Measurements from ENCODE around the gene PDGFB. TPM values are rescaled to one million over a fixed set of nuclear protein-coding genes. Genes with fewer than 3 reads are reported as not detected.

The PDGFB gene
- total and polyA plus RNA-seq, 7 donors, result 1.4 to 9.6 (median 5.5) TPM

DNA sequence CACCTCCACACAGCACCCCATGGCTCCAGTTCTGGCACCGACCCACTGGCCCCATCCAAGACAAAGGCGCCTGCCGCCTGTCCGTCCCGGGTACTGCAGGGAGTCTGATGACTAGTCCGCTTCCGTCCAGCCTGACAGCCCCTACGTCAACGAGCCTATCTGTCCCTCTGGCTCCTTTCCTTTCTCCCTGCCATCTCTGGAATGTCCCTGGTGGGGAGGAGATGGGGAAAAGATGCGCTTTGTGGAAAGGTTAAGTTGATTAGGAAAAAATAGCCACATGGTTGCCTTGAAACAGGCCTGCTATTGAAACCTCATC lies 10.4 kb downstream of the PDGFB start:
- intact Hi-C loops (cut with DNase I), result no loop called here
- Histone ChIP-seq H3K4me1 (peaks cover 0 to 38% (median 26%) of the 10 kb centered on the region in 4 donors), H3K36me3 (peaks cover 0 to 14% (median 0%) of the 10 kb centered on the region in 4 donors)

DNA sequence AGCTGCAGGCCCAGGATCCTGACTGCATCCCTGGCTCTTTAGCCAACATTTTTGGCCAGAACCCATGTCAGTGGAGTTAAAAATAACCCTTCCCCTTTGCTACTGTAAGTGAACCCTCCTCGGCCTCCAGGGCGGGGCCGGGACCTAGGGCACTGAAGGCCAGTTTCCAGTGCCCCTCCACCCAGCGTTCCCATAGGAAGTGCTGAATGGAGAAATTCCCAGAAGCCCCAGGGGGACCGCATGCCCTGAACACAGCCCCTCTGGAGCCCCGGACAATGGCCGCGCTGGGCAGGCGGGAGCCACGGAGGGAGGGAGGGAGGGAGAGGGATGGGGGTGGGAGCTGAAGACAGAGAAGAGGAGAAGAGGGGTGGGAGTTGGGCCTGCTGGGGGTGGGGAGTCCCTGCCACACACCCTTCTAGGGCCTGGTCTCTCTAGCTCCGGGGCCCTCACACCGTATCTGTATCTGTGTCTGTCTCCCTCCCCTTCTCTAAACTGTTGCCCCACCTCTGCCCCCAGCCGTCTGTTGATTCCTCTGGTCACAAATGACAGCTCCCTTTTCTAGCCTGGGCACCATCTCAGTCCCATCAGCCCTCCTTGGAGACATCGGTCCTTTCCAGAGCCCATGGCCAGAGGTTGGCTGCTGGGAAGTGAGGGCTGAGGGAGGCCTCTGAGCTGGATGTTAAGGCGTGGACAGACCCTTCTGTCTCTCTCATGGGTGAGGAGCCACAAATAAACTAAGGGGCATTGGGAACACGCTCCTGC lies 10.9 kb downstream of the PDGFB start:
- intact Hi-C loops (cut with DNase I), result no loop called here
- 49 to 59% methylated on average over 16 of the region's 16 CpGs for WGBS, 2 donors

More for the DNA sequence above, 10.4 kb downstream of the PDGFB start:
- peak overlapping the region; percentile 67 to 76 (median 69) for H3K27ac ChIP-seq
- no peak overlapping the region for H3K4me3 ChIP-seq
- peaks cover 0 to 10% (median 6%) of the 10 kb centered on the region in 3 donors for H3K27me3 ChIP-seq
- TF ChIP-seq POLR2AphosphoS5 (IDR thresholded peaks at IDR 0.05) (peak in 1 of 4 donors; percentile 37), POLR2A (IDR thresholded peaks at IDR 0.05) (no peak), EP300 (IDR thresholded peaks at IDR 0.05) (no peak)
- TF ChIP-seq, protein P1, sequence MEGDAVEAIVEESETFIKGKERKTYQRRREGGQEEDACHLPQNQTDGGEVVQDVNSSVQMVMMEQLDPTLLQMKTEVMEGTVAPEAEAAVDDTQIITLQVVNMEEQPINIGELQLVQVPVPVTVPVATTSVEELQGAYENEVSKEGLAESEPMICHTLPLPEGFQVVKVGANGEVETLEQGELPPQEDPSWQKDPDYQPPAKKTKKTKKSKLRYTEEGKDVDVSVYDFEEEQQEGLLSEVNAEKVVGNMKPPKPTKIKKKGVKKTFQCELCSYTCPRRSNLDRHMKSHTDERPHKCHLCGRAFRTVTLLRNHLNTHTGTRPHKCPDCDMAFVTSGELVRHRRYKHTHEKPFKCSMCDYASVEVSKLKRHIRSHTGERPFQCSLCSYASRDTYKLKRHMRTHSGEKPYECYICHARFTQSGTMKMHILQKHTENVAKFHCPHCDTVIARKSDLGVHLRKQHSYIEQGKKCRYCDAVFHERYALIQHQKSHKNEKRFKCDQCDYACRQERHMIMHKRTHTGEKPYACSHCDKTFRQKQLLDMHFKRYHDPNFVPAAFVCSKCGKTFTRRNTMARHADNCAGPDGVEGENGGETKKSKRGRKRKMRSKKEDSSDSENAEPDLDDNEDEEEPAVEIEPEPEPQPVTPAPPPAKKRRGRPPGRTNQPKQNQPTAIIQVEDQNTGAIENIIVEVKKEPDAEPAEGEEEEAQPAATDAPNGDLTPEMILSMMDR (IDR thresholded peaks at IDR 0.05), result no peak
- no peak for DNase-seq
- 49 to 54% methylated on average over 10 of the region's 10 CpGs for WGBS, 2 donors
- no peaks in the 10 kb centered on the region for H3K9me3 ChIP-seq

DNA sequence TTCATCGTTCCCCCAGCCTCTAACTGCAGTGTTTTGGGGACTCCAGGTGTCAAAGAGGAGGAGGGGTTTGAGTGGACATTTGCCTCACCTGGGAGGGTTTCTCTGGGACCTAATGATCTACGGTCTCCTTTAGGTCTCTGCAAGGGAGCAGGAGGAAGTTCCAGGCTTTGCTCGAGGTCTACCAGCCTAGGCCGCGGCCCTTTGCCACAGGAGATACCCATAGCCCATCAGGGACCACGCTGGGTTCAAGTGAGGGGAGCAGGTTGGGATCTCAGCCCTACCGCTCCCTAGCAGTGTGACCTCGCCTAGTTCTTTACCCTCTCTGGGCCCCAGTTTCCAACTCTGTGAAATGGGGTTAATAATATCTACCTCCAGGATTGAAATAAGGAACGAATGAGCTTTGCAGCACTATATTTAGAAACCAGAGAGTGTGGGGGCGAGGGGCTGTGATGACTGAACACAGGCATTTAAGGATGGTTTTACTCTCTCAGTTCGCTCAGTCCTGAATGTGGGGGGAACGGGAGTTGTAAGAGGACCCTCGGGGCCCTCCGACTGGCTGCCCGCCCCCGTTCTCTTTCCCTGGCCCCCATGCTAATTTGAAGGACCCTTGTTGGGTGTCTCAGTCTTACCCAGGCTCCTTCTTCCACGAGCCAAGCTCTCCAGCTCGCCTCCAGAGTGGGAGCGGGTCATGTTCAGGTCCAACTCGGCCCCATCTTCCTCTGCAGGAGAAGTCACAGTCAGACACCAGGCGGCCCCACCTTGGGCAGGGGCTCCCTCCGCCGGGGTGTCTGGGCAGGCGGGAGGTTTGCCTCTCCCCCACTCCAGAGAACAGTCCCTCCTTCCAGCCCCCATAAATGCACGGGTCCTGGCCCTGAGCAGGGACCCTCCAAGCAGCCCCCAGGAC lies 11.7 kb downstream of the PDGFB start:
- no peak for TF ChIP-seq EP300 (IDR thresholded peaks at IDR 0.05)
- TF ChIP-seq, protein P1 (IDR thresholded peaks at IDR 0.05), result no peak
- no peak for TF ChIP-seq POLR2AphosphoS5 (IDR thresholded peaks at IDR 0.05)
- no peak for TF ChIP-seq POLR2A (IDR thresholded peaks at IDR 0.05)
- peaks cover 0 to 10% (median 6%) of the 10 kb centered on the region in 3 donors for H3K27me3 ChIP-seq
- no peak overlapping the region for H3K4me3 ChIP-seq
- 75 to 83% methylated on average over 25 of the region's 25 CpGs for whole genome bisulfite sequencing, 2 donors
- H3K9me3 ChIP-seq, result no peaks in the 10 kb centered on the region
- H3K27ac ChIP-seq, result peak overlapping the region; percentile 35 to 76 (median 69)
- peaks cover 0 to 28% (median 23%) of the 10 kb centered on the region in 4 donors for H3K4me1 ChIP-seq
- DNase-seq, result no peak
- H3K36me3 ChIP-seq, result peaks cover 0 to 14% (median 0%) of the 10 kb centered on the region in 4 donors
- intact Hi-C loops (cut with DNase I), result no loop called here

More for the DNA sequence above, 10.9 kb downstream of the PDGFB start:
- TF ChIP-seq POLR2A (IDR thresholded peaks at IDR 0.05), result no peak
- TF ChIP-seq, protein P1 (IDR thresholded peaks at IDR 0.05), result no peak
- DNase-seq, result no peak
- Histone ChIP-seq H3K27ac (peak overlapping the region; percentile 61 to 76 (median 69)), H3K4me3 (no peak overlapping the region), H3K36me3 (peaks cover 0 to 14% (median 0%) of the 10 kb centered on the region in 4 donors), H3K4me1 (peaks cover 0 to 33% (median 26%) of the 10 kb centered on the region in 4 donors), H3K9me3 (no peaks in the 10 kb centered on the region), H3K27me3 (peaks cover 0 to 10% (median 6%) of the 10 kb centered on the region in 3 donors)

DNA sequence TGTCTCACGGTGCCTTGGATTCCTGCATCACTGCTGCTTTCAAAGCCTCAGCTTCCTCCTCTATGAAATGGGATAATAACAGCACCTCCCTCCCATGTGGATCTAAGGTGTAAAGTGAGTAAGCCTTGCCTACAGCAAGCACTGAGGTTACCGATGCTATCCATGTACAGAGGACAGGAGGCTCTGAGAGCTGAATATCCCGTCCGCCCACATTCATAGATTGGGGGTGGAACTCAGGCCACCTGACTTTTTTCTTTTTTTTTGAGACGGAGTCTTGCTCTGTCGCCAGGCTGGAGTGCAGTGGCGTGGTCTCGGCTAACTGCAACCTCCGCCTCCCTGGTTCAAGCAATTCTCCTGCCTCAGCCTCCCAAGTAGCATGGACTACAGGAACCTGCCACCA lies 12.5 kb downstream of the PDGFB start:
- Histone ChIP-seq H3K36me3 (peaks cover 0 to 20% (median 0%) of the 10 kb centered on the region in 4 donors), H3K27ac (no peak overlapping the region), H3K27me3 (peaks cover 0 to 10% (median 6%) of the 10 kb centered on the region in 3 donors), H3K4me1 (peaks cover 0 to 28% (median 23%) of the 10 kb centered on the region in 4 donors), H3K4me3 (no peak overlapping the region), H3K9me3 (no peaks in the 10 kb centered on the region)
- intact Hi-C loops (cut with DNase I), result no loop called here
- TF ChIP-seq, protein P1 (IDR thresholded peaks at IDR 0.05), result no peak
- no peak for TF ChIP-seq POLR2AphosphoS5 (IDR thresholded peaks at IDR 0.05)
- TF ChIP-seq EP300 (IDR thresholded peaks at IDR 0.05), result no peak
- TF ChIP-seq POLR2A (IDR thresholded peaks at IDR 0.05), result no peak
- 86 to 90% methylated on average over 9 of the region's 9 CpGs for WGBS, 2 donors
- DNase-seq, result no peak

All from sigmoid colon (tissue), 7 donors.